GM21515 (cell line): Measurements from ENCODE around the gene P2RY14.

Experiments used
- ATAC-seq: cut with Tn5 transposase; IDR thresholded peaks from one replicate; pipeline ENCODE4 v1.9.1; 2021; ENCODE audit not compliant: unreplicated experiment

The P2RY14 gene

GRCh38 chr3:151192545-151192944 lies 85.8 kb downstream of the P2RY14 start:
- no peak for ATAC-seq

DNA sequence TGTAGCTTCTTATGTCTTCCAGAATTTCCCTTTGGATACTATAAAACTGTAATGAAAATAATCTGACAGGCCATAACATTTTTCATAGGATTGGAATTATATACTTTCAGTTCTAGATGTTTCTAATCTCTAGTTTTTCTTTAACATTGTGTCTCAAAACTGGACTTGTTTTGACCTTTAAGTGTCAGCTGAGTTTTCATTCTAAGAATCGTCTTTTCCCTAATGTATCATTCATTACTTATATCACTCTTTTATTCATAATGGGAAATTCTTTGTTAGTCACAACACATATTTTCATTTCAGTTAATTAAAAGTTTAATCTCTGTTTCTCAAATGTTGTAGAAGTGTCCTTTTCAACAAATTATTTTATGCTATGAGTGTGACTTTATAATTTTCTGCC lies 87.2 kb downstream of the P2RY14 start:
- no peak for ATAC-seq

GRCh38 chr3:151183265-151183671 lies 95.1 kb downstream of the P2RY14 start:
- no peak for ATAC-seq

DNA sequence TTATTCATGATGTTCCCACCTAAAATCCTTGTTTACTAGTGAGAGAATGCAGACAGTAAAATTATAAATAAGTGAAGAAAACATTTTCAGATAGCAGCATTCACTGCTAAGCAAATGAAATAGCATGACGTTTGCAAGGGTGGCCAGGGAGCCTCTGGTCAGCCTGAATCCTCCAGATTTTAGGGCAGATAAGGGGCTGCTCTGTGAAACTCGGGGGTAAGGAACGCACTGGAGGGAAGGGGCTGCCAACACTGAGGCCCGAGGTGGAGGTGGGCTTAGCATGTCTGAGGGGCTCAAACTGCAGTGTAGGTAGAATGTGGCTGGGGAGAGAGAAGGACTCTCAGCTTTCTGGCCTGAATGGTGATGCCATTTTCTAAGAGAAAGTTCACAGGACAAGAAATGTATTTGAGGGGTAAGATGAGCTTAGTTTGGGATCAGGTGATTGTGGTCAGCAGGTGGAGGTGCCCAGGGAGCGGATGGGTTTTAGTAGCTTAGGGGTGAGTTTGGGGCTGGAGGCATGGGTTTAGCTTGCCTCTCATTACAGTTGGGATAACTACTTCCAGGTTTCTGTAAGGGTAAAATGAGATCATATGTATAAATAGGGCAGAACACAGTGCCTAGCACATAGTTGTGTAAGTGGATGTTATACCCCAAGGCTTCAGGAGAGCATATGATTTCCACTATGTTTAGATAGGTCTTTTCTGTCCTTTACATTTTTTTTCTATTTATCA lies 95.8 kb downstream of the P2RY14 start:
- ATAC-seq, result no peak

GRCh38 chr3:151178208-151178845 lies 100.0 kb downstream of the P2RY14 start:
- ATAC-seq, result no peak

DNA sequence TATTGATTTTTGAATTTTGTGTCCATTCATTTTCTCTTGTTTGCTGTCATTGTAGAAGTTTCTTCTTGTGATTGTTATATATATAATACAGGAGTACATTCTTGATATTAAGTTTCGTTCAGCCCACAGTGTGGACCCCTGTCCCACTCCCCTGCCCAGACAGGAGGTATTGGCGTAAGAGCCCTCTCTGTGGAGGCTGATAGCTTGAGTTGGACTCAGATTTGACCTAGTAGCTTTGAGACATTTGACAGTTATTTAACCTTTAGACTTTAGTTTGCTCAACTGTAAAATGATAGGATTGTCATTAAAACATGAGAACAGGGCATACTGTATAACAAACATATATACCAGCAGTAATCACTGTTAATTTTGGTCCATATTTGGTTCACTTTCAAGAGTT lies 102.4 kb downstream of the P2RY14 start:
- ATAC-seq, result no peak

- ATAC-seq, result no peak
These were observed 104.0 kb downstream of the P2RY14 start for GRCh38 chr3:151174351-151174750.

DNA sequence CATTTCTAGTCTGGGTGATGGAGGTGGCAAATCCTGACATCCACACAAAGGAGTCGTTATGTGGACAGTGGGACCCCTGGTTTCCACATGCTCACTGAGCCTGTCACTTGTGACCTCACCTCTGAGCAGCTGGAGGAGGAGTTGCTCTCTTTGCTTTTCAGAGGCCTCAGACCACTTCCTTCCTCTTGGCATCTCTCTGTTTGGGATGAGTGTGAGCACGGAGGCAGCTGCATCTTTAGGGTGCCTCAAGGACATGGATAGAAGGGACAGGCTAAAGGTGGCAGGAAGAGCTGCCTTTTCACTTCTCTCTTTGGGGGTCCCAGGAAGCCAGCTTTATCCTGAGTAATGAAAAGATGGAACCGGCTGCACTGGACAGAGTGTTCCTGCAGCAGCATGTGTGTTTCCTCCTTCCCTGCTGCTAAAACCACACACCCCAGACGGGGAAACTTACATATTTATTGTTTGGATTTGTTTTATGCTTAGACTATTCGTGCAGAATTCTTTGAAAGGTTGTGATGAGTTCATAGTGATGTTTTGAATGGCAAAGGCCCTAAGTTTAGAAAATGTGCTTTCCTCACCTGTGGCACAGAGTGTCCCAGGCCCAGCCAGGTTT lies 107.1 kb downstream of the P2RY14 start:
- ATAC-seq, result peak; percentile 52

GRCh38 chr3:151169948-151170679 lies 108.2 kb downstream of the P2RY14 start:
- peak; percentile 33 for ATAC-seq

GRCh38 chr3:151169262-151169947 lies 108.9 kb downstream of the P2RY14 start:
- peak; percentile 44 for ATAC-seq

GRCh38 chr3:151168269-151169094 lies 109.9 kb downstream of the P2RY14 start:
- ATAC-seq, result peak; percentile 48

DNA sequence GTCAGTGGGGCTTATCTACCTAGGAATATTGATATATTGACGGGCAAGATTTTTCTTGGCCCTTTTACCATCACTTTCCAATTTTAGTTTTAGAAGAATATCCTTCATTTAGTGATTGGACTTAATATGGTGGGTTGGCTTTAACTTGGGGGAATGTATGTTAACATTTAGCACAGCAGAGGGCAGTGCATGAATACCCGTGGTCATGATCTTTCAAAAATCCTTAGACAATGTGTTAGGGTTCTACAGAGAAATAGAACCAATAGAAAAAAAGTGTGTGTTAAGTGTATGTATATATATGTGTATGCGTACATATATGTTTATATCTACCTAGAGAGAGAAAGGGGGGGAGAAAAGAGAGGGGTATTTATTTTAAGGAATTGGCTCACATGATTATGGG lies 112.2 kb downstream of the P2RY14 start:
- ATAC-seq, result no peak

- ATAC-seq, result no peak
These were observed 113.1 kb downstream of the P2RY14 start for GRCh38 chr3:151165226-151165625.
